Measurements from ENCODE around the gene MAGI2. TPM values are rescaled to one million over a fixed set of nuclear protein-coding genes. Genes with fewer than 3 reads are reported as not detected.

Gene MAGI2
- total RNA-seq, 1 donor from 2014 or later = 6.9 TPM

DNA sequence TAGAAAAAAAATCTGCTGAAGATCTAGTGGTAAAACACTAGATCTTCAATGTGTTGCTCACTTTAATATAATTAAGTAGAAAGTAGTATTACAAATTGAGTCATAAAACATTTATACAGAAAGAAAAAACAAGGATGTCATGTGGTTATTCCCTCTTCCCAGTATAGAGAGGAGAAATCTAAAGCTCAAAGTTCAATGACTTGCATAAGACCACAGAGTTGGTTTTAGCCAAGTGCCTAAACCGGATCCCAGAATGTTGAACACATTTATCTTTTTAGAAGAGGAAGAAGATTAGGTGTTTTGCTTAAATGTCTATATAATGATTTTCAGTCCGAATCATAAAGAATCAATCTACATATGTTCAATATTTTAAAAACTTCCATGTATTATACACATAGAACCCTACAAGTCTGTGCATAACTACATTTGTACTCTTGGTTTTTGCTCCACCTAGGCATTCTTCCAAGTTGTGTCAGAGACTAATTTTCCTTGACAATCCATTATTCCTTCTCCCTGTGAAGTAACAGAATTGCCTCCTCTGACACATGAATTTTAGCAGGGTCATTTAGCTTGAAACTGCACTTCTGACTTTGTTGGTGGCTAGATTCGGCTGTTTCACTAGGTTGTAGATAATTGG, 389.2 kb downstream of the MAGI2 start:
- no peak overlapping the region for H3K4me3 ChIP-seq
- no peak for DNase-seq (ENCODE audit: extremely low spot score in 2 of 2)
- intact Hi-C loops (cut with DNase I) = no loop called here
- H3K36me3 ChIP-seq = no peaks in the 10 kb centered on the region
- H3K4me1 ChIP-seq = no peaks in the 10 kb centered on the region
- no peak overlapping the region for H3K27ac ChIP-seq
- H3K27me3 ChIP-seq = no peaks in the 10 kb centered on the region
- TF ChIP-seq POLR2A (IDR thresholded peaks at IDR 0.05) = no peak
- TF ChIP-seq, protein P1, sequence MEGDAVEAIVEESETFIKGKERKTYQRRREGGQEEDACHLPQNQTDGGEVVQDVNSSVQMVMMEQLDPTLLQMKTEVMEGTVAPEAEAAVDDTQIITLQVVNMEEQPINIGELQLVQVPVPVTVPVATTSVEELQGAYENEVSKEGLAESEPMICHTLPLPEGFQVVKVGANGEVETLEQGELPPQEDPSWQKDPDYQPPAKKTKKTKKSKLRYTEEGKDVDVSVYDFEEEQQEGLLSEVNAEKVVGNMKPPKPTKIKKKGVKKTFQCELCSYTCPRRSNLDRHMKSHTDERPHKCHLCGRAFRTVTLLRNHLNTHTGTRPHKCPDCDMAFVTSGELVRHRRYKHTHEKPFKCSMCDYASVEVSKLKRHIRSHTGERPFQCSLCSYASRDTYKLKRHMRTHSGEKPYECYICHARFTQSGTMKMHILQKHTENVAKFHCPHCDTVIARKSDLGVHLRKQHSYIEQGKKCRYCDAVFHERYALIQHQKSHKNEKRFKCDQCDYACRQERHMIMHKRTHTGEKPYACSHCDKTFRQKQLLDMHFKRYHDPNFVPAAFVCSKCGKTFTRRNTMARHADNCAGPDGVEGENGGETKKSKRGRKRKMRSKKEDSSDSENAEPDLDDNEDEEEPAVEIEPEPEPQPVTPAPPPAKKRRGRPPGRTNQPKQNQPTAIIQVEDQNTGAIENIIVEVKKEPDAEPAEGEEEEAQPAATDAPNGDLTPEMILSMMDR (IDR thresholded peaks at IDR 0.05) = no peak
- no peak for TF ChIP-seq POLR2AphosphoS5 (IDR thresholded peaks at IDR 0.05; ENCODE audit: insufficient read depth in 1 of 2, low read depth in 1 of 2)
- no peaks in the 10 kb centered on the region for H3K9me3 ChIP-seq

DNA sequence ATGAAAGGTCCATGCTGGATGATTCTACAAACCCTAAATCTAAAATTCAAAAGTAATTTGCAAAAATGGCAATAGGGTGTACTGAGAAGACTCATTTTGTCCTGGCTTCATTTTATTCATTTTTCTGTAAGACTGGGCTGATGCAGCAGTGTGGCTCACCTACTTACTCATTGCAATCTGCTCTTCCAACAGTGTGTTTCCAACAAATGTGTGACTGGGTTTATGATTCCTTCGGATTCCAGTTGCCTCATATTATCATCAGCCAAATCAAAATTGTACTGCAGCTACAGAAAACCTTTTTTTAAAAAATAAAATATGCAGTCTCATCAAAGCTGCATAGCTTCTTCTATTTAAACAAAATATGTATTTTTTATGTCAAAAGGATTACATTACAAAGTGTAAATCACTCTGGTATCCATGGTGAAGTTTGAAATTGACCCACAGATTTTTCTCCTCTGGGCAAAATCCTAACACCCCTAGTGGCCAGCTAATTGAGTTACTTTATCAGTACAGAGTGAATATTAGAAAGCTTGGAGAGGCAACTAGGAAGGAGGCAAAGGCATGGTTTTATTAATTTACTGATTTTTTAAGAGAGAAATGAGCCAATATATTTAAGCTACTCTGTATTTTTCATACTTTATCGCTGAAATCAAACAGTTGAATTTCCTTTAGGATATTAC, 390.3 kb downstream of the MAGI2 start:
- Histone ChIP-seq H3K27ac (no peak overlapping the region), H3K27me3 (no peaks in the 10 kb centered on the region), H3K9me3 (no peaks in the 10 kb centered on the region), H3K36me3 (no peaks in the 10 kb centered on the region), H3K4me3 (no peak overlapping the region), H3K4me1 (no peaks in the 10 kb centered on the region)
- intact Hi-C loops (cut with DNase I) = no loop called here
- TF ChIP-seq, protein P1 (IDR thresholded peaks at IDR 0.05) = no peak
- no peak for DNase-seq (ENCODE audit: extremely low spot score in 2 of 2)

DNA sequence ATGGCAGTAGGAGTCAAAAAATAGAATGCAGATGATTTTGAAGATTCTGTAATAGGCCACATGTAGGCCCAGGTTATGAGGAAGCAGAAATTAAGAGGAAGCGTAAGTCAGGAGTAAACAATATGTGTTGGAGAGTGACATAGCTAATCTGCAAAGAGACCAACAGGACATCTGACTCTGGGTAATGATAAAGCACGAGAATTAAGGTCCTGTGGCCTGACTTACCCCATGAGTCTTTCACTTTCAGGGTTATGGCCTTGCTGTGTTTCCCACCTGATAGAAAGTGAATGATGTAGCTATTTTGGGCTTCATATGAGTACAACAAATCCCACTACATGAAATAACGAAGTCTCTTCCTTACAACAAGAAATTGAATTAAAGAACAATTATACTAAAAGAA, 393.0 kb downstream of the MAGI2 start:
- DNase-seq (ENCODE audit: extremely low spot score in 2 of 2) = no peak
- H3K9me3 ChIP-seq = no peaks in the 10 kb centered on the region
- peaks cover 6% of the 10 kb centered on the region for H3K4me1 ChIP-seq
- intact Hi-C loops (cut with DNase I) = no loop called here
- H3K27ac ChIP-seq = no peak overlapping the region
- no peaks in the 10 kb centered on the region for H3K36me3 ChIP-seq
- no peaks in the 10 kb centered on the region for H3K27me3 ChIP-seq
- TF ChIP-seq POLR2AphosphoS5 (IDR thresholded peaks at IDR 0.05; ENCODE audit: insufficient read depth in 1 of 2, low read depth in 1 of 2) (no peak), POLR2A (IDR thresholded peaks at IDR 0.05) (no peak)
- TF ChIP-seq, protein P1 (IDR thresholded peaks at IDR 0.05) = no peak
- no peak overlapping the region for H3K4me3 ChIP-seq

DNA sequence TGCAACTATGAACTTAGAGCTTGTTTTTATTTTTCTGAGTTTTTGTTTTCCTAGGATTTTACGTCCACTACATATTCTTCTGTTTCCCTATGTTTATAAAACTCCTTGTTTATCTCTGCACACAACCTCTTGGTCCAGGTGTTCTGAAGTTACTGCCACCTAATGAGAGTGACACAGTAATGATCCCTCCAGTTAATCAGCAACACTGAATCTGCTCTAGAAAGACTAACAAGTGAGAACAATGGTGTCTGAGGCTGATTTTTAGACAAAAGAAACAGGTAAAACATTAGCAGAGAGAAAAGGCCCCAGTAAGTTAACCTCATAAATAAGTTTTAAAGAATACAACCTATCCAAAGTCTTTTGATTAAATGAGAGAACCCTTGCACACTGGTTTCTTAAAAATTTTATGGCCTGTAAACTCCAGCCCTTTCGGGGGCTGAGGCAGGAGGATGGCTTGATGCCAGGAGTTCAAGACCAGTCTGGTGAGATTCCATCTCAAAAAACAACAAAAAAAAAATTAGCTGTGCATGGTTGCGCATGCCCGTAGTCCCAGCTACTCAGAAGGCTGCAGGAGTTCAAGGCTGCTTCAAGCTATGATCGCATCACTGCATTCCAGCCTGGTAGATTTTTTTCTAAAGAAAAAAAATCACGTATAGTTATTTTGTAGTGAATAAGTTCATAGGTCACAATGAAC, 397.6 kb downstream of the MAGI2 start:
- DNase-seq (ENCODE audit: extremely low spot score in 2 of 2) = no peak
- Histone ChIP-seq H3K9me3 (no peaks in the 10 kb centered on the region), H3K4me1 (peaks cover 6% of the 10 kb centered on the region), H3K4me3 (no peak overlapping the region), H3K27me3 (no peaks in the 10 kb centered on the region), H3K36me3 (no peaks in the 10 kb centered on the region), H3K27ac (no peak overlapping the region)
- TF ChIP-seq, protein P1 (IDR thresholded peaks at IDR 0.05) = no peak
- TF ChIP-seq POLR2AphosphoS5 (IDR thresholded peaks at IDR 0.05; ENCODE audit: insufficient read depth in 1 of 2, low read depth in 1 of 2) (no peak), POLR2A (IDR thresholded peaks at IDR 0.05) (no peak)
- intact Hi-C loops (cut with DNase I) = no loop called here

DNA sequence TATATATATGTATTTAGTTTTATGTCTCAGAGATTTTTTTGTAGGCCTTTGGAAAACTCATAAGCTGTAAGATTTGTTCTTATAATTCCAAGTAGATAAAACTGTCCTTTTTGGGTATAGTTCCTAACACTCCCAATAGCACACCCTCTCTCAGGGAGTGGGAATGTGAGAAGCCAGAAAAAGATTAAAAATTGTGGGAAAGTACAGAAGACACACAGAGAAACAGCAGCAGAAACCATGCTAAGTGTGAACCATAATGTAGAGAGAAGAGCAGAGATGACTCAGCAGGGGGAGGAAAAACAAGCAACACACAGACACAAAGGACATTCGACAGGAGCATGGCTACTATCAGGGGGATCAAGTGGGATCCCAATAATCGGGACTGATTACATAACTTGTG, 401.6 kb downstream of the MAGI2 start:
- Histone ChIP-seq H3K27ac (no peak overlapping the region), H3K9me3 (no peaks in the 10 kb centered on the region), H3K36me3 (no peaks in the 10 kb centered on the region), H3K4me3 (no peak overlapping the region), H3K4me1 (peaks cover 6% of the 10 kb centered on the region), H3K27me3 (no peaks in the 10 kb centered on the region)
- intact Hi-C loops (cut with DNase I) = no loop called here
- DNase-seq (ENCODE audit: extremely low spot score in 2 of 2) = no peak
- TF ChIP-seq, protein P1 (IDR thresholded peaks at IDR 0.05) = no peak
- TF ChIP-seq POLR2AphosphoS5 (IDR thresholded peaks at IDR 0.05; ENCODE audit: insufficient read depth in 1 of 2, low read depth in 1 of 2) = no peak
